Caco-2 (cell line): ENCODE data around the gene MAPT. TPM values are rescaled to one million over a fixed set of nuclear protein-coding genes. Genes with fewer than 3 reads are reported as not detected.

Experiments used
- BruUV-seq: library from RNA; stranded (reverse); fragments of 400-500 nt; replicated peaks from 2 replicates; lab custom pipeline; 2021; lab: Mats Ljungman, UMichigan
- CTCF ChIA-PET: fragments of 300-600 bp; sonication (Branson Sonifier 250); formaldehyde crosslinking; loops from one replicate; lab custom pipeline; 2022; ENCODE audit warnings: antibody characterized with exemption; lab: Charles Lee
- POLR2A ChIA-PET: fragments of 300-600 bp; sonication (Branson Sonifier 250); formaldehyde crosslinking; loops from one replicate; lab custom pipeline; 2022; ENCODE audit warnings: antibody characterized with exemption; lab: Charles Lee
- DNase-seq, 2 experiments: peaks; one replicate each; pipeline versions ENCODE4 v3.0.0 to v3.0.0-alpha.2; 2020 to 2022
- H3K27me3 ChIP-seq: replicated peaks from 2 replicates; pipeline ENCODE4 v1.6.0; 2011; ENCODE audit warnings: low read length; ENCODE audit not compliant: control insufficient read depth, insufficient read depth
- H3K36me3 ChIP-seq: 2 replicates; pipeline ENCODE4 v1.5.1; 2011; ENCODE audit warnings: low read length; ENCODE audit not compliant: control insufficient read depth, insufficient read depth
- H3K4me1 ChIP-seq: fragments of 250-450 bp; sonication (Bioruptor Pico); 2 replicates; pipeline ENCODE4 v1.5.1; 2020; ENCODE audit warnings: mild to moderate bottlenecking
- H3K4me3 ChIP-seq: 2 replicates; pipeline ENCODE4 v1.5.1; 2011; ENCODE audit warnings: low read depth, mild to moderate bottlenecking, control low read depth, low read length
- H3K9me3 ChIP-seq: fragments of 250-450 bp; sonication (Bioruptor Pico); 2 replicates; pipeline ENCODE4 v1.5.1; 2020; ENCODE audit warnings: mild to moderate bottlenecking, moderate library complexity
- H3K27ac Mint-ChIP-seq: one replicate; pipeline ENCODE4 v1.8.0; 2022; ENCODE audit warnings: mixed read lengths; ENCODE audit not compliant: unreplicated experiment
- H3K27me3 Mint-ChIP-seq: one replicate; pipeline ENCODE4 v1.8.0; 2022; ENCODE audit warnings: mixed read lengths; ENCODE audit not compliant: insufficient read depth, unreplicated experiment
- H3K36me3 Mint-ChIP-seq: one replicate; pipeline ENCODE4 v1.8.0; 2022; ENCODE audit warnings: mild to moderate bottlenecking, mixed read lengths; ENCODE audit not compliant: insufficient read depth, unreplicated experiment
- H3K4me1 Mint-ChIP-seq: one replicate; pipeline ENCODE4 v1.8.0; 2022; ENCODE audit warnings: low read depth, mixed read lengths; ENCODE audit not compliant: unreplicated experiment
- H3K4me3 Mint-ChIP-seq: one replicate; pipeline ENCODE4 v1.8.0; 2022; ENCODE audit warnings: mild to moderate bottlenecking, moderate library complexity, mixed read lengths; ENCODE audit not compliant: unreplicated experiment
- H3K9me3 Mint-ChIP-seq: one replicate; pipeline ENCODE4 v1.8.0; 2022; ENCODE audit warnings: mixed read lengths; ENCODE audit not compliant: unreplicated experiment
- CTCF ChIP-seq, 2 experiments: fragments of 200-600 bp in 1 of 2; IDR thresholded peaks; 1 replicate in 1 of 2; 2 replicates in 1 of 2; pipeline versions ENCODE4 v1.5.1 to v1.8.0; 2011 to 2022; ENCODE audit warnings: antibody characterized with exemption in 1 of 2, control low read depth in 1 of 2, inconsistent platforms in 1 of 2, low read depth in 1 of 2, low read length in 1 of 2, mild to moderate bottlenecking in 1 of 2, moderate library complexity in 1 of 2; ENCODE audit not compliant: insufficient read depth in 1 of 2, severe bottlenecking in 1 of 2, unreplicated experiment in 1 of 2
- intact Hi-C: fragments of 100-400 bp; cut with micrococcal nuclease; formaldehyde crosslinking; loops from one replicate; pipeline ENCODE4 v1.10.0; 2022; ENCODE audit not compliant: unreplicated experiment
- total RNA-seq: library from RNA; stranded (reverse); gene quantifications from 2 replicates; pipeline ENCODE4 v1.2.3, GENCODE V29; 2022

Gene MAPT
- total RNA-seq, 1 experiment from 2014 or later, result 0.95 TPM

GRCh38 chr17:45906237-45906636 is 11.9 kb downstream of the MAPT start:
- TF ChIP-seq CTCF (IDR thresholded peaks at IDR 0.05; ENCODE audit: insufficient read depth in 1 of 2, low read depth in 1 of 2, low read length in 1 of 2, severe bottlenecking in 1 of 2, unreplicated experiment in 1 of 2), result no peak
- Mint-ChIP-seq H3K36me3 (no peaks in the 10 kb centered on the region), H3K4me3 (no peak overlapping the region), H3K27me3 (peaks cover 14% of the 10 kb centered on the region), H3K9me3 (no peaks in the 10 kb centered on the region), H3K4me1 (no peaks in the 10 kb centered on the region), H3K27ac (no peak overlapping the region)
- H3K27me3 ChIP-seq, result no peaks in the 10 kb centered on the region
- DNase-seq, result no peak
- intact Hi-C loops, result no loop called here
- POLR2A ChIA-PET, result no interaction called here
- H3K4me3 ChIP-seq, result no peak overlapping the region
- no peaks in the 10 kb centered on the region for H3K36me3 ChIP-seq
- H3K9me3 ChIP-seq, result no peaks in the 10 kb centered on the region
- 0 out of 2 replicates have a peak, but pooled peaks cover 7% of the 10 kb centered on the region for H3K4me1 ChIP-seq
- CTCF ChIA-PET, result interaction anchor here (1.5 kb wide), 1 partner anchor 12 kb away, joined by 5 read pairs; the partner anchor contains the start of gene MAPT
- no TSS peak for BruUV-seq

- Mint-ChIP-seq H3K27me3 (peaks cover 14% of the 10 kb centered on the region), H3K4me3 (no peak overlapping the region), H3K9me3 (peaks cover 3% of the 10 kb centered on the region), H3K4me1 (no peaks in the 10 kb centered on the region), H3K36me3 (no peaks in the 10 kb centered on the region), H3K27ac (no peak overlapping the region)
- no peak for TF ChIP-seq CTCF (IDR thresholded peaks at IDR 0.05; ENCODE audit: insufficient read depth in 1 of 2, low read depth in 1 of 2, low read length in 1 of 2, severe bottlenecking in 1 of 2, unreplicated experiment in 1 of 2)
- no TSS peak for BruUV-seq
- Histone ChIP-seq H3K4me3 (no peak overlapping the region), H3K27me3 (no peaks in the 10 kb centered on the region), H3K4me1 (0 out of 2 replicates have a peak, but pooled peaks cover 7% of the 10 kb centered on the region), H3K9me3 (no peaks in the 10 kb centered on the region; the same call in 1 of the 2 replicates), H3K36me3 (no peaks in the 10 kb centered on the region)
- DNase-seq, result no peak
- POLR2A ChIA-PET, result no interaction called here
- intact Hi-C loops, result no loop called here
- CTCF ChIA-PET, result no interaction called here
Measured at GRCh38 chr17:45906927-45907622, 12.7 kb downstream of the MAPT start.

GRCh38 chr17:45907750-45908395 is 13.5 kb downstream of the MAPT start:
- H3K27ac Mint-ChIP-seq, result no peak overlapping the region
- H3K4me3 Mint-ChIP-seq, result no peak overlapping the region
- Histone ChIP-seq H3K4me3 (no peak overlapping the region), H3K4me1 (0 out of 2 replicates have a peak, but pooled peaks cover 4% of the 10 kb centered on the region), H3K27me3 (no peaks in the 10 kb centered on the region), H3K36me3 (no peaks in the 10 kb centered on the region), H3K9me3 (peaks cover 7% of the 10 kb centered on the region)
- peaks cover 11% of the 10 kb centered on the region for H3K9me3 Mint-ChIP-seq
- ChIA-PET CTCF (no interaction called here), POLR2A (no interaction called here)
- no peaks in the 10 kb centered on the region for H3K36me3 Mint-ChIP-seq
- peaks cover 16% of the 10 kb centered on the region for H3K27me3 Mint-ChIP-seq
- no TSS peak for BruUV-seq
- intact Hi-C loops, result no loop called here
- no peak for TF ChIP-seq CTCF (IDR thresholded peaks at IDR 0.05; ENCODE audit: insufficient read depth in 1 of 2, low read depth in 1 of 2, low read length in 1 of 2, severe bottlenecking in 1 of 2, unreplicated experiment in 1 of 2)
- H3K4me1 Mint-ChIP-seq, result no peaks in the 10 kb centered on the region
- DNase-seq, result no peak
